Astrocyte (in vitro differentiated cells and primary cell): ENCODE measurements around the gene CRYBG1. TPM values are rescaled to one million over a fixed set of nuclear protein-coding genes. Genes with fewer than 3 reads are reported as not detected.

Source experiments
- DNase-seq: peaks from one replicate; pipeline ENCODE4 v3.0.0-alpha.2; 2010; ENCODE audit warnings: low read depth
- FAIRE-seq: peaks from 2 replicates; lab custom pipeline; 2011; peaks lifted over from hg19 to GRCh38; lab: Jason Lieb, UNC
- H2AFZ ChIP-seq: 2 replicates; pipeline ENCODE4 v1.6.0; 2012; ENCODE audit warnings: low read depth, low read length, inconsistent platforms
- H3K27ac ChIP-seq: 2 replicates; pipeline ENCODE4 v1.5.1; 2011; ENCODE audit warnings: low read depth, low read length, inconsistent platforms
- H3K27me3 ChIP-seq: 2 replicates; pipeline ENCODE4 v1.6.0; 2011; ENCODE audit warnings: low read length, inconsistent platforms; ENCODE audit not compliant: insufficient read depth
- H3K36me3 ChIP-seq: 2 replicates; pipeline ENCODE4 v1.5.1; 2011; ENCODE audit warnings: low read length, inconsistent platforms; ENCODE audit not compliant: insufficient read depth
- H3K4me1 ChIP-seq: 2 replicates; pipeline ENCODE4 v1.5.1; 2011; ENCODE audit warnings: low read length, inconsistent platforms; ENCODE audit not compliant: insufficient read depth
- H3K4me2 ChIP-seq: 2 replicates; pipeline ENCODE4 v1.6.0; 2012; ENCODE audit warnings: low read length, inconsistent platforms
- H3K4me3 ChIP-seq: 2 replicates; pipeline ENCODE4 v1.5.1; 2011; ENCODE audit warnings: low read depth, mild to moderate bottlenecking, low read length, inconsistent platforms; ENCODE audit not compliant: insufficient read depth
- H3K79me2 ChIP-seq: 2 replicates; pipeline ENCODE4 v1.6.0; 2012; ENCODE audit warnings: mild to moderate bottlenecking, low read length, inconsistent platforms; ENCODE audit not compliant: insufficient read depth
- H3K9ac ChIP-seq: 2 replicates; pipeline ENCODE4 v1.6.0; 2012; ENCODE audit warnings: mild to moderate bottlenecking, low read length, inconsistent platforms
- H3K9me3 ChIP-seq: 2 replicates; pipeline ENCODE4 v1.5.1; 2012; ENCODE audit warnings: low read depth, mild to moderate bottlenecking, low read length, inconsistent platforms; ENCODE audit not compliant: insufficient read depth
- H4K20me1 ChIP-seq: 2 replicates; pipeline ENCODE4 v1.6.0; 2012; ENCODE audit warnings: low read length, inconsistent platforms; ENCODE audit not compliant: insufficient read depth
- H3K27ac Mint-ChIP-seq: one replicate; pipeline ENCODE4 v1.8.0; 2021; ENCODE audit warnings: mild to moderate bottlenecking, mixed read lengths; ENCODE audit not compliant: unreplicated experiment
- H3K27me3 Mint-ChIP-seq: one replicate; pipeline ENCODE4 v1.8.0; 2021; ENCODE audit warnings: low read depth, mixed read lengths; ENCODE audit not compliant: unreplicated experiment
- H3K36me3 Mint-ChIP-seq: one replicate; pipeline ENCODE4 v1.8.0; 2021; ENCODE audit warnings: low read depth, mixed read lengths; ENCODE audit not compliant: unreplicated experiment
- H3K4me1 Mint-ChIP-seq: one replicate; pipeline ENCODE4 v1.8.0; 2021; ENCODE audit warnings: low read depth, mixed read lengths; ENCODE audit not compliant: unreplicated experiment
- H3K4me3 Mint-ChIP-seq: one replicate; pipeline ENCODE4 v1.8.0; 2021; ENCODE audit warnings: mild to moderate bottlenecking, moderate library complexity, mixed read lengths; ENCODE audit not compliant: unreplicated experiment
- H3K9me3 Mint-ChIP-seq: one replicate; pipeline ENCODE4 v1.8.0; 2021; ENCODE audit warnings: mild to moderate bottlenecking, mixed read lengths; ENCODE audit not compliant: unreplicated experiment
- EZH2 ChIP-seq: IDR thresholded peaks from 2 replicates; pipeline ENCODE4 v1.6.1; 2012; ENCODE audit warnings: mild to moderate bottlenecking, low read length, inconsistent platforms; ENCODE audit not compliant: insufficient read depth
- total RNA-seq: library from RNA; stranded (reverse); gene quantifications from 2 replicates; pipeline ENCODE4 v1.2.1, GENCODE V29; 2021
- TF ChIP-seq, protein P1 (sequence below): IDR thresholded peaks from 2 replicates; pipeline ENCODE4 v1.5.1; 2011; ENCODE audit warnings: low read depth, mild to moderate bottlenecking, inconsistent platforms, low read length, moderate library complexity; ENCODE audit not compliant: insufficient read depth

The CRYBG1 gene
- total RNA-seq, 1 donor from 2014 or later, result 0.64 TPM

DNA sequence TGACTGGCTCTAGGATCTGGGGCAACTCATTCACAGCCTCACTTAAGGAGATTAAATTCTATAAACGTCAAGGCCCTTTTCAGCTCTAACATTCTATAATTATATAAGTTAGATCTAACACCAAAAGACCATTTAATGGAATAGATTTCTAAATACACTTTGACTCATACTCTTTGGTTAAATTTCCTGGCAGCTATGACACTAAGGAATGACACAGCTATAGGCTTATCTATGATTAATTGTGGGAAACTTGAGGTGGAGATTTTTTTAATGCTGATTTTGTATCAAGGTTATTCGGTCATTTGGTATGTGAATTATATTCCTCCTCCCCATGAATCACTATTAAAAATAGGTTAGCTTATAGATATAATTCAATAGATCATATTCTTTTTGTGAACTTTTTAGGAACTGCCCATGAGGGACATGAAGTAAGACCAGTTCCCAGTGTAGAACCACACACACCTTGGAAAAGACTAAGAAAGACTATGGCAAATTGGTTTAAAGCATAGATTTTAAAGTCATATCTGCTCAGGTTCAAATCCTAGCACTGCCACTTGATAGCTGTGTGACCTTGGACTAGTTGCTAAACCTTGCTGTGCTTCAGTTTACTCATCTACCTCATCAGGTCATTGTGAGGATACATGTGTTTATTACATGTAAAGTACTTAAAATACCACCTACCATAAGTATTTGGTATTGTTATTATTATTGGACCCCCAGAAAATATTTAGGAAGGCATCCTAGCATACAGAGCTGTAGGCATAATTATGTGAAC is 116.0 kb downstream of the CRYBG1 start:
- no peaks in the 10 kb centered on the region for H3K36me3 ChIP-seq
- H3K9ac ChIP-seq, result no peak overlapping the region
- H3K4me3 ChIP-seq, result no peak overlapping the region
- Mint-ChIP-seq H3K4me1 (no peaks in the 10 kb centered on the region), H3K27me3 (peaks cover 4% of the 10 kb centered on the region), H3K36me3 (no peaks in the 10 kb centered on the region), H3K9me3 (no peaks in the 10 kb centered on the region), H3K4me3 (no peak overlapping the region), H3K27ac (no peak overlapping the region)
- peak overlapping the region; percentile 20 for H3K4me2 ChIP-seq
- DNase-seq (peak; percentile 90), FAIRE-seq (no peak)
- H4K20me1 ChIP-seq, result no peaks in the 10 kb centered on the region
- no peaks in the 10 kb centered on the region for H3K79me2 ChIP-seq
- H3K27me3 ChIP-seq, result no peaks in the 10 kb centered on the region
- TF ChIP-seq, protein P1, sequence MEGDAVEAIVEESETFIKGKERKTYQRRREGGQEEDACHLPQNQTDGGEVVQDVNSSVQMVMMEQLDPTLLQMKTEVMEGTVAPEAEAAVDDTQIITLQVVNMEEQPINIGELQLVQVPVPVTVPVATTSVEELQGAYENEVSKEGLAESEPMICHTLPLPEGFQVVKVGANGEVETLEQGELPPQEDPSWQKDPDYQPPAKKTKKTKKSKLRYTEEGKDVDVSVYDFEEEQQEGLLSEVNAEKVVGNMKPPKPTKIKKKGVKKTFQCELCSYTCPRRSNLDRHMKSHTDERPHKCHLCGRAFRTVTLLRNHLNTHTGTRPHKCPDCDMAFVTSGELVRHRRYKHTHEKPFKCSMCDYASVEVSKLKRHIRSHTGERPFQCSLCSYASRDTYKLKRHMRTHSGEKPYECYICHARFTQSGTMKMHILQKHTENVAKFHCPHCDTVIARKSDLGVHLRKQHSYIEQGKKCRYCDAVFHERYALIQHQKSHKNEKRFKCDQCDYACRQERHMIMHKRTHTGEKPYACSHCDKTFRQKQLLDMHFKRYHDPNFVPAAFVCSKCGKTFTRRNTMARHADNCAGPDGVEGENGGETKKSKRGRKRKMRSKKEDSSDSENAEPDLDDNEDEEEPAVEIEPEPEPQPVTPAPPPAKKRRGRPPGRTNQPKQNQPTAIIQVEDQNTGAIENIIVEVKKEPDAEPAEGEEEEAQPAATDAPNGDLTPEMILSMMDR, result no peak
- no peak for TF ChIP-seq EZH2
- H3K27ac ChIP-seq, result peak overlapping the region; percentile 54
- H3K9me3 ChIP-seq, result no peaks in the 10 kb centered on the region
- H3K4me1 ChIP-seq, result peaks cover 22% of the 10 kb centered on the region
- H2AFZ ChIP-seq, result no peak overlapping the region

DNA sequence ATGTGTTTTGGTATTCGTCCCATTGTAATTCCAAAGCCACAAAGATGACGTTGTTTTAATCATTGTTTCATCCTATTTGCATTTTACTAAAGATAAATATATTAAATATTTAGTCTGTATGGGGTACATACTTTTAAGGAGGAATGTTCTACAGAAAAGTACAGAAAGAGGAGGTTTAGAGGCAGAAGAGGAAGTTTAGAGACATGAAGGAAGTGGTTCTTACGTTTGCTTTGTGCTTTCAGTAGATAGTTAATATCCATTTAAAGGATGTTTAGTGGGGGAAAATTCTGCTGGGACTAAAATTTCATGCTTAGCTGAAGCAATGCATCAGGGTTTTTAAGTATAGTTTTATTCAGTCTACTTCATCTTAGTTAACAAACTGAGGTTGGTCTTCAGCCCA is 116.6 kb downstream of the CRYBG1 start:
- Mint-ChIP-seq H3K27ac (no peak overlapping the region), H3K4me1 (no peaks in the 10 kb centered on the region), H3K27me3 (peaks cover 4% of the 10 kb centered on the region), H3K4me3 (no peak overlapping the region), H3K9me3 (no peaks in the 10 kb centered on the region), H3K36me3 (peaks cover 3% of the 10 kb centered on the region)
- FAIRE-seq (no peak), DNase-seq (peak; percentile 35)
- Histone ChIP-seq H3K36me3 (no peaks in the 10 kb centered on the region), H3K4me1 (peaks cover 22% of the 10 kb centered on the region), H3K4me3 (no peak overlapping the region), H3K9me3 (no peaks in the 10 kb centered on the region), H3K27me3 (no peaks in the 10 kb centered on the region), H4K20me1 (no peaks in the 10 kb centered on the region), H3K79me2 (no peaks in the 10 kb centered on the region), H3K4me2 (no peak overlapping the region), H3K27ac (no peak overlapping the region), H3K9ac (no peak overlapping the region), H2AFZ (no peak overlapping the region)
- no peak for TF ChIP-seq EZH2
- TF ChIP-seq, protein P1, result no peak

DNA sequence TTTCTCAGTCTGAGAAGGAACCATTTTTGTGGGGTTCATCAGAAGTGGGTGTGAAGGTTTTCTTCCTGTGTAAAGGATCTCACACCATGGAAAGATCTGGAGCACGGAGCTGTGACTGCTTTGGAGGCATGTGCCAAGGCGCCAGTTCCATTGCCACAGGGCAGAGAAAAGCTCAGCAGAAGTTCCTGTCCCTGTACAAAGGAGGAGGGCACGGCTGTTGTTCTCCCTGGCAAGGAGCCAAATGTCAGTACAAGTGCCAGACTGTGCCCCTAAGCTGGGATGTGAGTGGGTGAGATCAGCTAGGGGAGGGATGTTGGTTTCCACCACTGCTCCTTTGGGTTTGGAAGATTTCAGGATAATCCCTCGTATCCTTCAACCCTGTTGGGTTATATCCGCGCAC is 117.3 kb downstream of the CRYBG1 start:
- peaks cover 4% of the 10 kb centered on the region for H3K27me3 Mint-ChIP-seq
- no peaks in the 10 kb centered on the region for H3K36me3 ChIP-seq
- H3K4me1 ChIP-seq, result peaks cover 22% of the 10 kb centered on the region
- H3K27ac Mint-ChIP-seq, result no peak overlapping the region
- no peak overlapping the region for H2AFZ ChIP-seq
- no peaks in the 10 kb centered on the region for H3K4me1 Mint-ChIP-seq
- H3K79me2 ChIP-seq, result no peaks in the 10 kb centered on the region
- no peak for DNase-seq
- no peaks in the 10 kb centered on the region for H3K27me3 ChIP-seq
- peak; percentile 39 for FAIRE-seq
- no peak overlapping the region for H3K4me3 ChIP-seq
- peaks cover 4% of the 10 kb centered on the region for H3K36me3 Mint-ChIP-seq
- H3K9ac ChIP-seq, result no peak overlapping the region
- no peaks in the 10 kb centered on the region for H3K9me3 Mint-ChIP-seq
- H3K9me3 ChIP-seq, result no peaks in the 10 kb centered on the region
- no peak overlapping the region for H3K4me2 ChIP-seq
- no peak overlapping the region for H3K4me3 Mint-ChIP-seq
- H4K20me1 ChIP-seq, result no peaks in the 10 kb centered on the region
- TF ChIP-seq, protein P1, result no peak
- no peak for TF ChIP-seq EZH2
- no peak overlapping the region for H3K27ac ChIP-seq
